Stimulated activated CD4-positive, alpha-beta T cell treated with anti-CD3 and anti-CD28 coated beads, Interleukin-2, amount 100 ng/mL, for 24 hours (primary cell): ENCODE data around the gene NUCKS1.

Source experiments
- DNase-seq, 2 donors: peaks; one replicate each; pipeline ENCODE4 v3.0.0-alpha.2; 2020

The NUCKS1 gene

DNA sequence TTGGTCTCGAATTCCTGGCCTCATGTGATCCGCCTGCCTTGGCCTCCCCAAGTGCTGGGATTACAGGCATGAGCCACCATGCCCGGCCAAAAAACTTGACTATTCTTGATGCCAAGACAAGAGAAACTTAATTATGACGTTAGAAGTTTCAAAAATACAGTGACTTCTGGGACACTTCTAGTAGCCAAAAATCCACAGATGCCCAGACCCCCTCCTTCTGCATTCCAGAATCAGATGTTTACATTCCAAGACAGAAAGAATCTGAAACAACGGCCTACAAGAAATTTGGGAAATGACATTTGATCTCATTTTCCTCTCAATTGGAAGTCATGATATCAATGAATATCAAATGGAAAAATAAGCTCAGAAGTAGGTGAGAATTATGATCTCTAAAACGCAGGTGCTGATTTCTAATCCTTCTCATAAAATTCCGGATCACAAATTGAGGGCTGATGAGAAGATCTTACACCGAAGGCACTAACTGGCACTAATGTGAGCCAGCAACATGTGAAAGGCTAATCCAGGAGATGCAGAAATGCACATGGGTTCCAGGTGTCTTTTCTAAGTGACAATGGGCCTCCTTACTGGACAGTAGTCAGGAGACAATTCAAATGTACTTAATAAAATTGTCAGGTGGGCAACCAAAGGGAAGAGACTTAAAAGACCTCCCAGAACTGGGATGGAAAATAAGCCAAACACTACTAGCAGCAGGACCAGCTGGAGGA is 19.8 kb upstream of the NUCKS1 start:
- no peak for DNase-seq

DNA sequence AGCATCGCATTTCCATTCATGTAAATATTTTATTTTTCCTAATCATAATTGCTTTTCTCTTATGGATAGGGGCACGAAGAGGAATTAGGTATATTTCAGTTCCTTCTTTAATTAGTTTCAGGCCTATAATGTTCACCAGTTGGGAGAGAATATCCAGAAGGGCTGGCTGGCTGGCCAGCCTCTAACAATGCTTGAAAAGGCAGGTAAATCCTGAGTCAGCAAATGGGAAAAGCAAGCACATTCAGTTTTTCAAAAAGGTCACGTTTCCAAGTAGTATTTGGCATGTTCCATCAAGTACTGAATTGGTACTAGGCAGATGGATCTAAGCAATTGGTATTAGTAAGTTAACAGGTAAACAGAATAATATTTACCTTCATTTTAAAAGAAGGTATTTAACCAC is 17.3 kb upstream of the NUCKS1 start:
- DNase-seq: no peak

DNA sequence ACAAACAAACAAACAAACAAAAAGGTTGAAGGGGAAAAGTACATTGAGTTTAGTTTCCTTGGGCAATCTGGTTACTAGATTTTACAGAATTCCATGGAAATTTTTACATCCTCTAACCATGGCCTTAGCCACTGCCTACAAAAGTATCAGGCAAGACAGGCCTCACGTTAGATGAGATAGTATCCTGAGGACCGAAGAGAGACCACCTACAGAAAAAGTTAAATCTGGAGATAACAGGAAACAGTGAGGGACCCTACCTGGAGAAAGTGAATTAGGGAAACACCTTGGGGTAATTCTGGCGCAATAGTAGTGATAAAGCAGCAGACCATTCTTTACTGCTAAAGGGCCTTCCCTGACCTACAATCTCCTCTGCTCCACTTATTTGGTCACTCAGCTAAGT is 16.6 kb upstream of the NUCKS1 start:
- DNase-seq: no peak

- DNase-seq: no peak
These were observed 16.1 kb upstream of the NUCKS1 start for GRCh38 chr1:205766038-205766437.

DNA sequence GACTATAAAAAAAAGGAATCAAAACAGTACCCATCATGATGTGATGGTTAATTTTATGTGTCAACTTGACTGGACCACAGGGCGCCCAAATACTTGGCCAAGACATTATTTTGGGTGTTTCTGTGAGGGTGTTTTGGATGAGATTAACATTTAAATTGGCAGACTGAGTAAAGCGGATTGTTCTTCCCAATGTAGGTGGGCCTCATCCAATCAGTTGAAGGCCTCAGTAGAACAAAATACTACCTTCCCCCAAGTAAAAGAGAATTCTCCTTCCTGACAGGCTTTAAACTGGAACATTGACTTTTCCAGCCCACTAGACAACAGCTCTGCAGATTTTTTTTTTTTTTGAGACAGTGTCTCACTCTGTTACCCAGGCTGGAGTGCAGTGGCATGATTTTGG is 14.6 kb upstream of the NUCKS1 start:
- DNase-seq: no peak

DNA sequence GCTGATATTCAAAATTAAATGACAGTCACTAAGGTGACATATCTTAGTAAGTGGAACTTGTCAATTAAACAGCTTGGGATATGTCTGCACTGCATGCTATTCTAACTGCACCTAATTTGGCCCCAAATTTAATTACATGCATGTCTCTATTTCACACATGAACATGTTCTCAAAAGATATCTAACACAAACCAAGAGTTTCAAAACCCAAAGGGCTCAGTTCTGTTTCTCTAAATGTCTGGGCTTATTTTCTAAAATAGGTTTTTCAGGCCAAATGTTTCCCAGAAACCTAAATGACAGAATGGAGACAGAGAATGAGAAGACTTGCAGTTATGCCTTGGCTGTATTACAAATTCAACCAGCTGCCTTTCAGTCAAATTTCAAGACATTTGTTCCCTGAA is 14.0 kb upstream of the NUCKS1 start:
- DNase-seq: no peak

- no peak for DNase-seq
These were observed 10.6 kb upstream of the NUCKS1 start for GRCh38 chr1:205760606-205761005.

- no peak for DNase-seq
These were observed 6.6 kb upstream of the NUCKS1 start for GRCh38 chr1:205756552-205756951.

DNA sequence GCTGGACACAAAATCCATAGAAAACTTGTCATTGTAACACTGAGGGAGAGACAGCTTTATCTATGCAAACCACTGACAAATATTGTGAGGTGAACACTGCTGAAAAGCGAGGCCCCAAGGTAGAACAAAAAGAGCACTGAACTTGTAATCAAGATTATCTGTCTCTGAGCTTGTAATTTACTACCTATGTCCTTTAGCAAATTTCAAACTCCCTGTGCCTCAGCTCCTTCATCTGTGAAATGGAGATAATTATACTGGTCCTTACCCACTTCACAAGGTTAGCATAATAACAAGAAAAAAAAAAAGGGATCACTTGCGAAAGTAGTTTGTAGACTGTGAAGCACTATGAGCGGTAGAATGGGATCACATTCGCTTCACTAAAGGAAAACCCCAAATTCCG is 4.9 kb upstream of the NUCKS1 start:
- DNase-seq: no peak

DNA sequence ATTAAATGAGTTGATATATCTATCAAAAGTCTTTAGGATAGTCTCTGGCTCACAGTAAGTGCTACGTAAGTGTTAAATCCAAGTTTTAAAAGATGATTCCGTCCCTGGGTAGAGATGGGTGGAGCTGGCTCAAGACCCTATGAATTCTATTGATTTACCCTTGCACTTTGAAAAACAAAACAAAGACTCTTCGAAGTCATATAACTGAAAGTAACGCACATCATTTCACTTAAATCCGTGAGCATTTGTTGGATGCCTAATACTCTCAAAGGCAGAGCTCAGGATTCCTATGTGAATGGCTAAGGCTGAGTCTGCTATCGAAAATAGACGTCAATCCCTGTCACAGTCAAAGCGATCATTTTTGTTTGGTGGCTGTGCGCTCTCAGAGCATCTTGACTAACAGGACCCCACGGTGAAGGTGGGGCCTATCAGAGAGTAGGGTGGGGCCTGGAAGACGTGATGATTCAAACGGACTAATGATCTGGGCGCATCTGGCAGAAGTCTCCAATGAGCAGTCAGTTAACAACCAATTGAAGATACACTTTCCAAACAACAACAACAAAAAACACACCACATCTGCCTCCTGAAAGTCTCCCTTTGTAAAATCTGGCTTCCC is 1.2 kb upstream of the NUCKS1 start:
- DNase-seq: no peak

- peak; percentile 96 to 97 for DNase-seq
These were observed 496 bp downstream of the NUCKS1 start for GRCh38 chr1:205749234-205750137.

- peak; percentile 22 to 36 for DNase-seq
These were observed 1.4 kb downstream of the NUCKS1 start for GRCh38 chr1:205748403-205749233.

DNA sequence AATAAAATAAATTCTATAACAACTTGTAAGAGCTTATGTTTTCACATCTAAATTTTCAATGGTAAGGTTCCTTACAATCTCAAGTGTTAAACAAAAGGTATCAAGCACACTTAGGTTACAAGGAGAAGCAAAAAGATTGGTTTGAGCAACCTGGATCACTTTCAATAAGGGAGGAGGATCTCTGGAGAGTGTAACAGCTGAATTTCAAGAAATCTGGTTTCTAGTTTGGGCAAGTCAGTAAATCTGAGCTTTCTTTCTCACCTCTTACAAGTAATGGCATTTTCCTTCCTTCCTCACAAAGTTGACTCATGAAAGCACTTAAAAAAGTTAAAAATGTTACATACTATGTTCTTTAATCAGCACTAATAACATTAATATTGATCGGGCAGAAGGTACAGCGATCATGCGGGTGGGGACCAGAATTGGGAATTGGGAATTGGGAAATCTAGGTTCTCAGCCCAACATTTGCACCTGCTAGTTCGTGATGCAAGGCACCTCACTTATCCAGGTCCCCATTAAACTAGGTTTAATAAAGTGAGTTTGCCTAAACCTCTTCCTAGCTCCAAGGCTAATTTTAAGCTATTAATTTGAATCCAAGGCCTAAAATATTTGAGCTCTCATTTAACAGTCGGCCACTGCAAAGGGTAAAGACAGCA is 3.1 kb downstream of the NUCKS1 start:
- no peak for DNase-seq

DNA sequence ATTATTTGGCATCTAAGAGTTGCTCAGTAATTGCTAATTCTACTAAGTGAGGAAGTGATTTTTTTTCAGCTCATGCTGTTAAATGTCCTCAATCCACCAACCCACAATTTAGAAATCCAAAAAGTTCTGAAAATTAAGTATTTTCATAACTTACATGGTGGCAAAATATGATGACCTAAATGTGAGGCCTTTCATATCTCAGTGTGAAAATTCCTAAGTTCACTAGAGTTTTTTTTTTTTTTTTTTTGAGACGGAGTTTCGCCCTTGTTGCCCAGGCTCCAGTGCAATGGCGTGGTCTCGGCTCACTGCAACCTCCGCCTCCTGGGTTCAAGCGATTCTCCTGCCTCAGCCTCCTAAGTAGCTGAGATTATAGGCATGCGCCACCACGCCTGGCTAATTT is 5.6 kb downstream of the NUCKS1 start:
- DNase-seq: no peak

- DNase-seq: no peak
These were observed 6.0 kb downstream of the NUCKS1 start for GRCh38 chr1:205743977-205744376.

DNA sequence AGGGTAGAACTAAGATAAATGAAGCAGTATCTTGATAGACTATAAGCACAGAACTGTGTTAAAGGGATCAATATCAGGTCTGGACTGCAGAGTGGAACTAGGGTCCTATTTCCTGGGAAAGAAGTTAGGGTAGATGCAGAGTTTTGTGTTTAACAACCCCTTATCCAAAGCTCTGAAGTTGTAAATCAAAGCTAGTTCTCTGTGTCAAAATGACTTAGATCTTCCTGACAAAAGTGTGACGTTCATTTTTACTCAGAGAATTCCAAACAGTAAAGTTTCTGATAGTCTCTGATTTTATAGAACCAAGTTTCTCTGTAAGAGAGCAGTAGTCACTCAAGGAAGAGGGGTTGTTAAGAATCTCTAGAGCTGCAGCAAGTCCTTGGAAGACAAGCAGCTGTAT is 8.3 kb downstream of the NUCKS1 start:
- no peak for DNase-seq

- no peak for DNase-seq
These were observed 10.4 kb downstream of the NUCKS1 start for GRCh38 chr1:205739348-205740160.

- DNase-seq: no peak
These were observed 14.8 kb downstream of the NUCKS1 start for GRCh38 chr1:205735218-205735617.

- DNase-seq: no peak
These were observed 16.4 kb downstream of the NUCKS1 start for GRCh38 chr1:205733438-205734175.

- DNase-seq: no peak
These were observed 19.9 kb downstream of the NUCKS1 start for GRCh38 chr1:205729945-205730610.
